NCI-H1417 treated with DMSO at 0.1 percent for 48 hours (cell line): ENCODE measurements around the gene NAA16.
"Not testable (repeated sequence)": the region's sequence is repeated elsewhere in the genome, so short reads cannot be mapped to it uniquely, and the experiment has no call there.

Experiments
- DNase-seq: peaks from one replicate; lab custom pipeline; 2025; lab: John Stamatoyannopoulos, UW

NAA16 gene

DNA sequence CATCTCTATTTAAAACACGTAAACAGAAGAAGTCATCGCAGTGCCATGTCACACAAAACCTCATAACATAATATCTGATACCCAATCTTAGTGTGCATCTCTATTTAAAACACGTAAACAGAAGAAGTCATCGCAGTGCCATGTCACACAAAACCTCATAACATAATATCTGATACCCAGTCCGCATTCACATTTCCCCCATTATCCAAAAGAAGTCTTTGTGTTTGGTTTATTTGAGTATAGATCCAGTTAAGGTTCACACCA lies 45.2 kb downstream of the NAA16 start:
- DNase-seq: not testable (repeated sequence)

DNA sequence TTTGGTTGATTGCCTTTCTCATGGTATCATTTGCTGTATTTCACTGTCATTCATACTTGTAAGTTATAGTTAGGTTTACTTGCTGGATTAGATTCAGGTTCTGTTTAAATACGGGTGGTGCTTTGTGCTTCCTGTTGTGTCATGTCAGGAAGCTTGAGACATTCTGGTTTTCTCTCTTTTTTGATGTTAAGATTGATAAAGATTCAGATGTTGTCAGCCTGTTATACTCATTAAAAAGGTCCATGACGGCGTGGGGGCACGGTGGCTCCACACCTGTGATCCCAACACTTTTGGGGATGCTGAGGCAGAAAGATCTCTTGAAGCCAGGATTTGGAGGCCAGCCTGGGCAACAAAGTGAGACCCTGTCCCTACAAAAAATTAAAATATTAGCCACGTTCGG lies 45.7 kb downstream of the NAA16 start:
- no peak for DNase-seq

DNA sequence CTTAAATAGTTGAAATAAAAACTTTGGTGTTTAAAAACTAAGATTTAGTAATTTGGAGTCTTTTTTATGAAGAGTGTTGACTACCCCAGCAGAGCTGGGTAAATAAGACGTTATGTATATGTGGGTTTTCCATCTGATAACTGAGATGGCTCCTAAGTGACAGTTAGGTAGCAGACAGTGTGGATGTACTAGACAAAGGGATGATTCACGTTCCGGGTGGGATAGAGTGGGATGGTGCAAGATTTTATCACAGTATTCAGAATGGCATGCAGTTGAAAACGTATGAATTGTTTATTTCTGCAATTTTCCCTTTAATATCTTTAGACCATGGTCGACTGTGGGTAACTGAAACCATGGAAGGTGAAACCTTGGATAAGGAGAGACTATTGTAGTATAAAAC lies 50.4 kb downstream of the NAA16 start:
- no peak for DNase-seq

DNA sequence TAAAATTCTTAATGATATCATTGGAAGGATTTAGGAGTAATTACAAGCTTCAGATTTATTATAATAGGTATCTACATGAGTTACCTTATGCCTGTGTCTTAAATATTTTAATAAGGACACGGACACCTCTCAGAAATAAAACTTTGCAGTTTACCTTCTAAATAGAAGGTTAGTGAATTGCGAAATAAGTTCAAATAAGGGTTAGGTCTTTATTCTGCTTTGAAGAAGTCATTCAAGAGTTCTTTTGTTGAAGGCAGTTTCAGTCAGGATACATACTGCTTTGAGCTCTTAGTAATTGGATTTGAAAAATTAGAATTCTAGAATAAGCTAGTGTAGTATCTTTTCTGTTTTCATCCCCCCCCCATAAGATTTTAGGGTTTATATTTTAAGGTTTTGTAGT lies 53.0 kb downstream of the NAA16 start:
- no peak for DNase-seq

DNA sequence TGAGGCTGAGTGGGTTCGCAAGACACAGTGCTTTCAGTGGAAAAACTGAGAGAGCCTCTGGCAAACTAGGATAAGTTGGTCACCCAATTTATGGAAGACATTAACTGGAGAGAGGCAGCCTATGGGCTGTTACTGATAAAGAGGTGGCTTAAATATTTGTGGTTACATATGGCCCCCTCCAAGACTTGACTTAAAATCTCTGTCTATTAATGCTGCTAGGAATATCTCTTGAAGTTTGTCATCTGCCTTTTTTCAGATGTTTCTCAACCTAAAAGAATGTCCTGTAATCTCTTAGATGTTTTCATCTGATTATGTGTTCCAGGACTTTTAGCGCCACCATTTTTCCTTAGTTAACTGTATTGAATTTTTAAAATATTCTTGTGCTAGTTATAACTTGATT lies 54.6 kb downstream of the NAA16 start:
- no peak for DNase-seq

DNA sequence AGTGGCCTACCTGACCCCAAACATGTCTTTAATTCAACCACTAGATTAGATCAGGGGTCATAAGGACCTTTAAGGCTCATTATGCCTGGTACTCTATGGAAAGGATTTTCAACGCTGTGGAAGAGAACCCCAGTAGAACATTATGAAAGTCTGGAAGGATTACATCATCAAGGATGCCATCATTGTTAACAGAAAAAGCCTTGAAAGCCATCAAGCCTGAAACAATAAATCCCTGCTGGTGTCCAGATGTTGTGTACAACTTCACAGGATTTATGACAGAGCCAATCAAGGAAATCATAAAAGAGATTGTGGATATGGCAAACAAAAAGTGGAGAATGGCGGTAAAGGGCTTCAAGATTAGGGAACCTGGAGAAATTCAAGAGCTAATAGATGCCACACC lies 59.7 kb downstream of the NAA16 start:
- no peak for DNase-seq

DNA sequence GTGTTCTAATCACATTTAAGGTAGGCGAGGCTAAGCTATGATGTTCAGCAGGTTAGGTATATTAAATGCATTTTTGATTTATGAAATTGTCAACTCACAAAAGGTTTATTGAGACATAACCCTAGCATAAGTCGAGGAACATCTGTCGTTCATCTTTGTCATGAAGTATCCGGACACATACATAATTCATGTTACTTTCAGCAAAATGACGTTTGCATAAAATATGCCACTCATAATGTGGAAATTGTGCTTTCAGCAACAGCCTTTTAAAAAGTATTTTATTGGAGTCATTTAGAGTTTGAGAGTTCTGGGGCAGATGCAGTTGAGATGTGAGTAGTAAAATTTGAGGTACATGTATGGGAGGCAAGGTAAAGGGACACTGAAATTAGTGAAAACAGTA lies 66.4 kb downstream of the NAA16 start:
- DNase-seq: no peak

DNA sequence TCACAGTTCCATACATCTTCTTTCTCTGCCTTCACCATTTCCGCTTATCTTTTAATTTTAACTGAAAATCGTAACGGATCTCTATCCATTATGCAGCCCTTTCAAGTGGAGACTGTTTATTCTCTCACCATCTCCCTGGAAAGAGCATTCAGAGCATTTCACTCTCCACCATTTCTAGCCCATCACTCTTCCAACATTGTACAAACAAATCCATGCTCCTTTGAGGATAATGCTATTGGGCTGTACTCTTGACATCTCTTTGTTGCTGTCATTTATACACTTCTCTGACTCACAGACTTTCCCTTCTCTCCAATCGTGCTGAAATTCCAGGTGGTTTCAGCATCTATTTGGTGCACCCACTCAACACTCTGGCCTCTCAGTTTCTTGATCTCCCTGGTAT lies 71.4 kb downstream of the NAA16 start:
- no peak for DNase-seq

DNA sequence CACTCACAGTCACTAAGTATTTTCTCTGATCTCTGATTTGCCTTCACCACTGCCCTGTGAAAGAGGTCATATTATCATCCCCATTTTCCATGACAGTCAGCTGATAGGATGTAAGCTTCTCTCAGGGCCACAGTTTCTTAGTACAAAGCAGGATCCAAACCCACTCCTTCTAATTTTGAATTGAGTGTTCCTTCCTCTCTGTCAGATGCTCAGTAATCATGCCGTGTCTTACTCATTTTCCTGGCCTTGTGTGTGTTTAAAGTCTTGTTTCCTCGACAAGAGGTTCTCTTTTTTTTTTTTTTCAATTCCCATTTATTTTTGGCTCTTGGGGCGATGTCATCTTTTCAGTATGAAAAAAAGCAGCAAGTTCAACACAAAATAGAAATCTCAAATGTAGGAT lies 72.3 kb downstream of the NAA16 start:
- DNase-seq: no peak

DNA sequence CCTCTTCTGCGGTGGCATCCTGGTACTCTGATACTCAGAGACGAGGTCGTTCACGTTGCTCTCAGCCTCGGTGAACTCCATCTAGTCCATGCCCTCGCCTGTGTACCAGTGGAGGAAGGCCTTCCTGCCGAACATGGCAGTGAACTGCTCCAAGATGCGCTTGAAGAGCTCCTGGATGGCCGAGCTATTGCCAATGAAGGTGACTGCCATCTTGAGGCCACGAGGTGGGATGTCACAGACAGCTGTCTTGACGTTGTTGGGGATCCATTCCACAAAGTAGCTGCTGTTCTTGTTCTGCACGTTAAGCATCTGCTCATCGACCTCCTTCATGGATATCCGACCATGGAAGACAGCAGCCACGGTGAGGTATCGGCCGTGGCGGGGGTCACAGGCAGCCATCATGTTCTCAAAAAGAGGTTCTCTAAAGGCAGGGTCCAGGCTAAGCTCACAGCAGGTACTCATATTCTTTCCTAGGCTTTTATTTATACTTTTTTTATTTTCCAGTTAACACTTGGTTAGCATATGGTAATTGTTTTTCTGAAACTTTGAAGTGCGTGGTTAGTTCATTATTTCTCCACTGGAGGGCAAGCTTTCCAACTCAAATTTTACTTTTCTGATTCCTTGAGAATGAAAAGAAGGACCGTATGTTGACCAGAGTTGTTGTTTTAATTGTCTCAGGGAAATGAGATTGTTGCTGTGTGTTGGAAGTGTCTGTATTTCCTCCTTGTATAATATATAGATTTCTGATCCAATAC lies 73.9 kb downstream of the NAA16 start:
- no peak for DNase-seq

DNA sequence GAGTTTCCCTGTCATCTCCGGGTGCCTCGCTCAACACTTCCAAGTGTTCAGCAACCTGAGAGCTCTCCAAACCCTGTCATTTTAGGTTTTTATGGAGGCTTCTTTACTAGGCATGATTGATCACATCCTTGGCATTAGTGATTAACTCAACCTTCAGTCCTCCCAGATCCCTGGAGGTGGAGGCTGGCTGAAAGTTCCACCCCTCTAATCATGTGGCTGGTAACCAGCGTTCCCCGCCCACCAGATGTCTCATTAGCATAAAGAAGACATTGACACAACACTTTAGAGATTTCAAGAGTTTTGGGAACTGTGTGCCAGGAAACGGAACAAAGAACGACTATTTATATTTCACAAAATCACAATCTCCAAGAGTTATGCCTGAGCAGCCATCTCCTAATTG lies 75.1 kb downstream of the NAA16 start:
- DNase-seq: no peak

DNA sequence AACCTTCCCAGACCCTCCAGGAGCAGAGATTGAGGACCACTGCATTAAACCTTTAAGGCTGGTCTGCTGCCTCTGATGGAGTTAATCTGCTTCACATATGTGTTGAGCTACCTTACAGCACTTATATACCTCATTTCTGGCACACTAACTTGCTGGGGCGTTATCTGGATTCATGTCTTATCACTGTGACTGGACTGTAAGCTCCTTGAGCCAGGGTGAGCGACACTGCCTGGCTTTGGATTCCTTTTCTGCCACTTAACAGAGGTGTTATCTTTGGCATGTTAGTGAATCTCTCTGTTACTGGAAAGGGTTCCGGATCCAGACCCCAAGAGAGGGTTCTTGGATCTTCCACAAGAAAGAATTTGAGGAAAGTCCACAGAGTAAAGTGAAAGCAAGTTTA lies 76.5 kb downstream of the NAA16 start:
- DNase-seq: no peak

DNA sequence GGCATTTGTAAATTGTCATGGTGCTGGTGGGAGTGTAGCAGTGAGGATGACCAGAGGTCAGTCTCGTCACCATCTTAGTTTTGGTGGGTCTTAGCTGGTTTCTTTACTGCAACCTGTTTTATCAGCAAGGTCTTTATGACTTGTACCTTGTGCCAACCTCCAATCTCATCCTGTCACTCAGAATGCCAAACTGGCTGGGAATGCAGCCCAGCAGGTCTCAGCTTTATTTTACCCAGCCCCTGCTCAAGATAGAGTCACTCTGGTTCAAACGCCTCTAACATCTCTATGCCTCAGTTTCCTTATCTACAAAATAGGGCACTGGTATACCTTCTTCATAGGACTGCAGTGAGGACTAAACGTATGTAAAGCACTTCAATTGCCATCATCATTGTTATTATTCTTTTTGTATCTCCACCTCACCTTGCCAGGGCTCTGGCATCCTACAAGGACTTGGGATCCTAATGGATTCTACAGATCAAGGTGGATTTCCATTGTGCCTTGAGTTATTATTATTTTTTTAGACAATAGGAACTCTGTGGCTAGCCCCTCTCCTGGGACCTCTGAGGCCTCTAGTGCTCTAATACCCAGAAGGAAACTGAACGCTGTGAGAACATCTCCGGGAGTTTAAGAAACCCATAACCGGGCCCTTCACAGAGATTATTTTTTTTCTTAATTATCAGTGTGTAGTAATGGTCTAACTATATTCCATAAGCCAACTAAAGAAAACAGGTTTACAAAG lies 77.2 kb downstream of the NAA16 start:
- no peak for DNase-seq

DNA sequence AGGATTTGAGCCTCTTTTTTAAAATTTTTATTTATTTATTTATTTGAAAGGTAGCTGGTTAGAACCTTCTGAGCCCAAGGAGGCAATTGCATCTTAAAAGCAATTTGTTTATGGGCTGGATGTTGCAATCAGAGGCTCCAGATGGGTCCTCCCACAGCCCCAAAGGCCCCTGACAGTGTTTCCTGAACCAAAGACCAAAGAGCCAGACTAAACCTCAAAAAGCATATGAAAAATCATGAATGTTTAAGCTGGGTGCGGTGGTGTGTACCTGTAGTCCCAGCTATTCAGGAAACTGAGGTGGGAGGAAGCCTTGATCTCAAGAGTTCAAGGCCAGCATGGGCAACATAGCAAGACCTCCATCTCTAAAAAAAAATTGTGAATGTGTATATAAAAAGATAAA lies 78.5 kb downstream of the NAA16 start:
- DNase-seq: no peak

DNA sequence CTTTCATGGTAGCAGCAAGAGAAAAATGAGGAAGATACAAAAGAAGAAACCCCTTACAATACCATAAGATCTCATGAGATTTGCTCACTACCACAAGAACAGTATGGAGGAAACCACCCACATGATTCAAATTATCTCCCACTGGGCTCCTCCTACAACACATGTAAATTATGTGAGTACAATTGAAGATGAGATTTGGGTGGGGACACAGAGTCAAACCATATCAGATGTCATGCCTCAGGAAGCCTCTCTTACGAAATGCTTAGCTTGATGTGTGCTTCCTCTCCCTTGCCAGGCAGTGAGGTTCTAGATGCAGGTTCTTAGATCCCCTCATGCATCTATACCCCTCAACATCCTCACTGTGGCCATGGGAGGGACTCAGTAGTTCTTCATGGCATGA lies 83.1 kb downstream of the NAA16 start:
- DNase-seq: no peak

DNA sequence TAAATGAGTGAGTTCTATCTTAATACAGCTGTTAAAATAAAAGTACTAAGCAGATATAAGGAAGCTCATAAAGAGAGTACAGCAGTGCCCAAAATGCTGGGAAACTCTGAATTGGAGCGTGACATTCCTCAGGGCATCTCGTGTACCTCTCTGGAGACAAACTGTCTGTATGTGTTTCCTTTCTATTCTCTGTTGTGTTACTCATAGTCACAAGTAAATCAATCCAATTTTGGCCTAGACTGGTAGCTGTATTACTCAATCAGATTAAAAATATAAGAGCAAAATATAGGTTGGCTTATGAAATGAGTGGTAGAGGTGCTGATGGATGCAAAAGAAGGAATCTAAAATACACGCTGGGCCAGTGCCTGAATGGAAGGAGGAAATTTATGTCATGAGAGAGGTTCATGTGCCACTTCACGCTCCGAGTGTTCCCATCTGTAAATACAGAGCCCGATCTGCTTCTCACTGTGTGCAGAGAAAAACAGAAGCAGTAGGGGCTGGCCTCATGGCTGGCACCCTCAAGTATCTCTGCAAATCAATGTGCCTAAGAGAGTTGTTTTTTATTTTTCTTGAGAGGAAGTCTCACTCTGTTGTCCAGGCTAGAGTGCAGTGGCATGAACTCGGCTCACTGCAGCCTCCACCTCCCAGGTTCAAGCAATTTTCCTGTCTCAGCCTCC lies 87.6 kb downstream of the NAA16 start:
- DNase-seq: no peak

DNA sequence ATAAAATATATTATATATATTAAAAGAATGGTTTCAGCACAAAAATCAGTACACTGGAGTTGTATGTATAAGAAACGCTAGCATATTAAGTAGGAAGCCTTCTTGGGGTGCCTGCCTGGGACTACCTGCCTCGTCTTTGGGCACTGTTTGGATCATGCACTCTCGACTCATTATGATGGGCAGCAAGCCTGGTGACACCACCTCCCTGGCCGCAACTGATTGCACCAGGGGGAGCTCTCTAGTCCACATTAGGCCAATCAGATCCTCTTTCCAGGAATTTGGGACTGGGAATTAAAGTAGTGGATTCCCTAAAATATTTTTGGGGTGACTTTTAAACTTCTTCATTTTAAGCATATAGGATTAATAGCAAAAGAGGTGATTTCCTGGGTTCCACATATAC lies 90.3 kb downstream of the NAA16 start:
- DNase-seq: no peak

DNA sequence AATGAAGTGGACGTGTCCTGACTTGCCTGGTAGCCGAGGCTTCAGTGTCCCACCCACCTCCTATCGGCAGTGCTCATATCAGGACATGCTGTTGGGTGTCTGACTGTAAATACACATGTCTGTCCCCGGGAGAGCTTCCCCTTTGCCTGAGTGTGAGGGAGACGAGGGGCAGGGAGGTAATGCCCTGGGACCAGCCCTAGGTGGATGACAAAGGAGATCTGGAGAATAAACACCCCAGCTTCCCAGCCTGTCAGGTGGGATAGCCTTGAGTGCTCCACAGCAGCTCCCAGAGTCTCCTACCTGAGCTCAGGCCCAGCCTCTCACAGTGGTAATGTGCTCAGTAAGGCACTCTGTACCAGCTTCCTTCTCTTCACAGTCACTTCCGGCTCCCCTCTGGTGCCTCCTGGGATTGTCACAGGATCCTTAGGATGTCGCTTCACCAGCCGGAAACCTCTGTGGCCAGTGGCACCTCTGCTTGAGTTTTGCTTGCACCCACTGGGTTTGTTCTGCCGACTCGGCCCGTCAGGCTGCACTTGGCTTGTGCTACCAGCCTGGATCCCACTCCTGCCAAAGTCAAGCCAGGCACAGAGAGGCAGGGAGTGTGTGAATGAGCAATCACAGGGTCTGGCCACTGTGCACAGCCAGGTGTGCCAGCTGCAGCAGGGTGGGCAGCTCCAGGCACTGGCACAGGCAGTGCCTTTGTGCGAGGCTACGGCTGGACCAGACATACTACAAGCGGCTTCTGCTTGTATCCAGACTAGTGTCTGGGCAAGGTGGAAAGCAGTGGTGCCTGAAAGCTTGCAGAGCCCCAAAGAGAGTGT lies 91.8 kb downstream of the NAA16 start:
- DNase-seq: no peak

DNA sequence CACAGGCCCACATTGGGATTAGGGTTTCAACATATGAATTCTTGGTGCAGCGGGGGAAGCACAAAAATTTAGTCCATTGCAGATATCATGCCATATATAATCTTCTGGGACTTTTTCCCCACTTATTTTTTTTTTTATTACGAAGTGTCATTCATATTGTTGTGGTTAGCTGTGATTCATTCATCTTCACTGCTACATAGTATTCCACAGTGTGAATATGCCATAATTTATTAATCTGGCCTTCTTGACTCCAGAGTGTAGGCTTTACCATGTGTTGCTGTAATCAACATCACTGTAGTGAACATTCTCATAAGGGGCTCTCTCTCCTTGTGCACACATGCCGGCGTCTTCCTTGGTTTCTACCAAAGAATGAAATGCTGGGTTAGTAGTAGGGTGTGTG lies 92.9 kb downstream of the NAA16 start:
- DNase-seq: no peak

DNA sequence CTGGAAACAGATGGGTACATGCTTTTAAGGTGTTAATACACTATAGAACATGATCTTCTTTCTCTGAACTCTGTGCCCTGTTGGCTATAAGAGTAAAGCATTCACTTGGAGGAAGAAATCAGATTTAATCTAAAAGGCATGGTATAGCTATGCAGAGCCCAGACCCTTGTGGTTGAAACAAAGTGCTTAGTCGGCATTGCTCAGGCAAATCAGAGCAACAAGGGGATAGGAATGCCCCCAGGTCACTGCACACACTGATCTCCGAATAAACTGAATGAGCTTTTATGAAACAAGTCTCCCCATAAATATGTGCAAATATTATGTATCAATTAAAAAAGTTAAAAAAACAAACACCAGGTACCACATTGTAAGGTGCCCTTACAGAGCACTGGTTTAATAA lies 94.3 kb downstream of the NAA16 start:
- no peak for DNase-seq

DNA sequence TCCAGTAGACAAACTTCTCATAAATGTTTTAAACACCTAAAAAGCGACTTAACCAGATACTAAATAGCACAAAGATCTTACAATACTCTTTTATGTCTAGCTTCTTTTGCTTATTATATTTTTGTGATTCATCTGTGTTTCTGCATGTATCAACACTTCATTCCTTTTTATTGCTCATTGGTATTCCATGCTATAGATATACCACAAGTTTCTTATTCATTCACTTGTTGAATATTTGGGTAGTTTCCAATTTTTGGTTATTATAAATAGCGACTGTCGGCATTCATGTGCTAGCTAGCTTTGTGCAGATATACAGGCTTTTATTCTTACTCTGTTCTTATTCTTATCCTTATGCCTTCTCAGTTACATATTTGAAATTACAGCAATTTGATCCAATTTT lies 96.3 kb downstream of the NAA16 start:
- no peak for DNase-seq

DNA sequence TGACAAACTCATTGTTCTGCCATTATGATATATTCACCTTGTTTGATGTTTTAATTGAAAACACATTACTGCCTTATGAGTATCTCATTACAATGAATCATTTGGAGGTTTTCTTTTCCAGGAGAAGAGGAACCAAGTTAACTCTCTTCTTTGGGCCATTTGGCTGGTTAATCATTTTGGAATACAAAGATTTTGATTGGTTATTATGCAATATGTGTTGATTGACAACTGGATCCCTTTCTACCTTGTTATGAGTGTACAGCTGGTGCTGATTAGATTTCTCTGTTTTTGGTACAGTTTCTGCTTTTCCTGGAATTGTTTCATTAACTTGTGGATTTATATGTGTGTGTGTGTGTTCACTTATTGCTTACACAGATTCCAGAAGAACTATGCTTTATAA lies 97.1 kb downstream of the NAA16 start:
- DNase-seq: no peak

DNA sequence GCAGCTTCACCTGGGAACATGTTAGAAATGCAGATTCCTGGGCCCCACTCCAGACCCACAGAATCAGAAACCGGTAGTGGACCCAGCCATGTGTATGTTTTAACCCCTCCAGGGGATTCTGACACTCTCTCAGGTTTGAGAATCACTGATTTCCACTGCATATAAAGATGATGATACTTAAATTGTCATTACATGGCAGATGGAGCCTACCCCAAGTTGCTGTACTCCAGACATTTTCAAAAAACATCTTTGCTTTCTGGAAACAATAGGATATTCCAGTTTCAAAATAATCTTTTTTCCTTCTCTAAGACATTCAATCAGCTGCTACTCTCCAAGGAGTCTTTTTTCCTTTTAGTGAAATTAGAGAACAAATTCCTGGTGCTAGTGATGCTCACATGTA lies 97.7 kb downstream of the NAA16 start:
- DNase-seq: no peak
